Measurements from ENCODE around the gene STK17B.
A peak's percentile ranks its signal among the peaks of the same experiment; 100 is the strongest.

Gene STK17B

GRCh38 chr2:196153480-196153879 lies 17.9 kb downstream of the STK17B start:
- DNase-seq = no peak

- no peak for DNase-seq
Observed at GRCh38 chr2:196149948-196150347, 21.4 kb downstream of the STK17B start.

DNA sequence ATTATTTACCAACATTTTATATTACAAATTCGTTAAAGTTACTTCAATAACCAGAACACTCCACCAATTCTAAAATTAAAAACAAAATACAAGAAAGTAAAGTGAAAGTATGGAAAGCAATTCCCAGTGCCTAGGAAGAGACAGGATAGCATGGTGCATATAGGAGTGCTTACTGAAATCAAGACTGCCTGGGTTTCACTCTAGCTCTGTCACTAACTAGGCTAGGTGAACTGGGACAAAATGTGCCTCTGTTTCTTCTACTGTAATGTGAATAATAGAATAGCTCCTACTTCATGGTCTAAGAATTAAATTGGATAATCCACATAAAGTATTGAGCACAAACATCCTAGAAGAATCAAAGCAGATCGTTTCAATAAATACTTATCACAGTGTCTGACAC lies 22.6 kb downstream of the STK17B start:
- DNase-seq = no peak

DNA sequence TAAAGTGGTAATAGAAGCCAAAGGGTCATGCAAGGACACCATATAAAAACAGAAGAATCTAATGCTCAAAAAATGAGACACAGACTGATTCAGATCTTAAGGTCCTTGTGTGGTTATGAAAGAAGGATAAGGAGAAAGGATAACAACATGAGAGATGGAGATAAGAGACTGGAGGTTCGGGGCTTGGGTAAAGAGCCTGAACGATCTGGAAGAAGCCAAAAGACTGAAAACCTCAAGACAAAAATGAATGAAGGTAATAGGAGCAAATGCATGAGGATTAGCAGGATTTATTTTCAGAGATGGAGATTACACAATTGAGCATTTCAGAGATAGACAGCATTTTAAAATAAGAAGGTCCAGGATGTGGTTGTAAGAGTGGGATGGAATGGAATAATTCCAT lies 26.1 kb downstream of the STK17B start:
- no peak for DNase-seq

- DNase-seq = no peak
Observed at GRCh38 chr2:196144513-196145126, 26.8 kb downstream of the STK17B start.

DNA sequence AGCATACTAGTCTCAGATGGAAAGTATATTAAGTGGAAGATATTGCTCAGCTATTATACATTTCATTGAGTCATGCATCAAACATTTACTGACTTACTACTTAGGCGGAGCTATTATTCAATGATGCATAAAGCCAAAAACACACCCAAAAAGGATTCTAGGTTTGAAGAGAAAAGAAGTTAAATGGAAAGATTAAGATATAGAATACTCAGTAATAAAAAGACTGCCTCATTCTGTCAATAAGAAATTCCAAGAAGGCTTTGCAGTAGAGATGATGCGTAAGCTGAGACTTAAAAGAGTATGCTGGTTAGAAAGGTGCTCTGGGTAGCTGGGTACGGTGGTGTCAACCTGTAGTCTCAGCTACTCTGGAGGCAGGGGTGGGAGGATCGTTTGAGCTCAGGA lies 27.6 kb downstream of the STK17B start:
- DNase-seq = no peak

- DNase-seq = no peak
Observed at GRCh38 chr2:196142825-196143224, 28.6 kb downstream of the STK17B start.

GRCh38 chr2:196140213-196140612 lies 31.2 kb downstream of the STK17B start:
- no peak for DNase-seq

DNA sequence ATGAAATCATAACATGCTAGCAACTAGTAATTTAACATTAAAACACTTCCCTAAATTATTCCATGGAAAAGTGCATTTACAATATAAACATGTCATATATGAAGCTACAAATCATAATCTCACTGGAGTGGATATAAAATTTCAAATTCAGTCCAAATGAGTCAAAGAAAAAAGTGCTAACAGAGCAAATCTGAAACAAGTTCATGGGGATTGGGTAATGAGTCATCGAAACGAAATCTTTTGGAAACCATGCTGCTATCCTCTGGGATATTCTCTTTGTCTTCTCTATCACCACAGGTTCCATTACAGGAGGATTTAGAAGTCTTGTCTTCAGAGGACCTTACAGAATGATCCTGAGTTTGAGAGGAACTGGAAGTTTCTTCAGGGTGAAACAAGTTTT lies 34.1 kb downstream of the STK17B start:
- DNase-seq = no peak

GRCh38 chr2:196136151-196136550 lies 35.2 kb downstream of the STK17B start:
- DNase-seq = no peak

DNA sequence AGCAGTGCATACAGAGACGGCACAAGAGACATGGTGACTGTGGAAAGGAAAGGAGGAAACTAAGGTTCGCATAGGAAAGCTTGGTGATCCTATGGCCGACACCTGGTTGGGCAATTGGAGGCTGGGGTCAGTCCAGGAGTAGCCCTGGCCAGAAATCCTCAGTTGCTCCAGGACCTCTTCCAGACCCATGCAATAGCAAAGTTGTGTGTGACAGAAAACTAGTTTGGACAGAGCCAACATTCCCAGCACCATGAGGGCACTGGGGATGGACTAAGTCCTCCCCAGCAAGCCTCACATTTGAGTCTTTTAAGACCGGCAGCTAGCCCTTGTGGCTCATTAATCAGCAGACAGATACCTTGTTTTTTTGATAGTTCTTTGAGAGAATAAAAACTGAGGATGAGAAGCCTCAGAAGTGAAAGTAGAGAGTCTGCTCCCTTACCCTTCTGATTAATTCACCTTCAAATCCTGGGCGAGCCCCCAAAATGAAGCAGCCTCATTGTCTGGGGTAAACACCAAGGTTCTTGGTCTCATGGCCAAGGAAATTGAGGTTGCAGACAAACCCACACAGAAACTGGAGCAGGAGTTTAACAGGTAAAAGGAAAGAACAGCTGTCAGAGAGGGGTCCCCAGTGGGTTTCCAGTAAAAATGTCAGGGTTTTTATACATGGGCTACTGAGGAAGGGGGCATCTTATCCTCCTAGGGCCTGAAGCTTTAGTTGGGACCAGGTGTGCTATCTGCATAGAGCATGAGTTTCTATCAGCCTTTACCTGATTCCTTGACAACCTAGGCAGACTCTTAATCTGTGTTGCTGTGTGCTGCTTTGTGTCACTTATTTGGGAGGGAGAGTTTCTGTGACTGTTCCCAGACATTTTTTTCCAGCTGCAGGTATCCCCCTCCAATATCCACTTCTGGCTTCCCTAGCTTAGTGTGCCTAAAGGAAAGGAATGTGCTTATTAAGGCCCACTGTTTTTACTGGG lies 39.1 kb downstream of the STK17B start:
- peak; percentile 66 for DNase-seq

DNA sequence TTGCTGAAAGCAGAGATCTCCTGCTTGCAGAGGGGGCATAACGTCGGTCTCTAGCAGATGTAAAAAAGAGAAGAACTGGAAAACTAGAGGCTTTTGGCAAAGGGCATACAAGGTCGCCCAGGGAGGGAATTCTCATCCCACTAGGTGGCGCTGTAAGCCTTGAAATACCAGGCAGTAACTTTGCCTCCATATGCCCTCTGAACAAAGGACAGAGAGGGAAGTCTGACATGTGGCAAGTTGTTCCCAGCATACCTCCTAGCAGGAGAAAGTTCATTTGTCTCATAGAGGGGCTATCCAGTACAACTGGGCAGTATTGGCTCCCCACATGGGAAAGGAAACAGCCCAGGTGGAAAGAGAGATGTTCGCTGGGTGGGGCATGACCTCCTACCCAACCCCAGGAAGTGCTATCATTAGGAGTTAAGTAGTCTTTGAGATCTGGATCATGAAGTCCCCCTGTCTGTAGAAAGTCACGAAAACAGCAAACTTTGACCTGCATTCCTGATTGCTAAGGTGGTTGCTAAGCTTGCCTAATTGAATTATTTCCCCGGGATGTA lies 39.9 kb downstream of the STK17B start:
- DNase-seq = peak; percentile 79

DNA sequence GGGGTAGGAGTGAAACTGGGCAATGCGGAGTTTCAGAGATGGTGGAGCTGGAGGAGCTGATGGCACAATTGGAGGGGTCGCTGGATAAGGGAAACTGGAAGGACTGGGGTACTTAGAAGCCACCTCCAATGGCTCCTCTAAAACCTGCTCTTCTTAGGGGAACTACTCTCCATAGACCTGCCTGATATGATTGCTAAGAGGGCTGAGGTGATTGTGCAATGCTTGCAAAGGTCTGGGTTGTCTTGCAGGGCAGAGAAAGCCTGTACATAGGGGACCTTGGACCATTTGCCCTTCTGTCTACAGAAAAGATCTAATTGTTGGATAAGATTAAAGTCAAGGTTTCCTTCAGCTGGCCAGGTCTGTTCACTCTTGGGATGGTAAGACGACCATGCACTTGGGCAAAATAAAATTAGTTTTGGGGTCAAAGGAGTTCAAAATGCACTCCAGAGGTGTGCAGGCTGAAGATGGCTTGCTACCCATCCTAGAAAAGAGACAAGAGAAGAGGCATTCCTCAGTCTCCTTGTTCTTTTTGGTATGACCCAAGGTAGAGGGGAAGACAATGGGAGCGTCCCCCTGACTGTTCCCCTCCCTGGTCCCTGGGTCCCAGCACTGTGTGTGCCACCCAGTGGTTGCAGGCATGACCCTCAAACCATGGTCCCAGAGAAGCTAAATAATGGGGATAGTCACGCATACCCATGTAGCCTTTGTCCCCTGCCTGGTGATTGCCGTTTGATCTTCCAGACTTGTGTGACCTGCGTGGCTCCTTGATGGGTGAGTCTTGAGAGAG lies 41.1 kb downstream of the STK17B start:
- DNase-seq = no peak

DNA sequence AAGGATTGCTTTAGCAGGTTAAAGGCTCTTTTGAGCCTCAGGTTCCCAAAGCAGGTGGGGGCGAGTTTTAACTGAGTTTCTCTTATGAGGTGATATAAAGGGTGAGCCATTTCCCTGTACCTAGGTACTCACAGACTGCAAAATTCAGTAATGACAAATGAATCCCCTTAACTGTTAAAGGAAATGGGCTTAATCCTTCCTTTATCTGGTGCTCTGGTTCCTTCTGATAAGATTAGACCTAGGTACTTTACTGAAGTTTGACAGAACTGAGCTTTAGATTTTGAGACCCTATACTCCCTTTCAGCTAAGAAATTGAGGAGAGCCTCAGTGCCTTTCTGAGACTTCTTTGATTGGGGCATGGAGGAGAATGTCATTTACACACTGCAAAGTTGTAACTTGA lies 42.6 kb downstream of the STK17B start:
- DNase-seq = no peak

- DNase-seq = no peak
Observed at GRCh38 chr2:196125596-196125995, 45.8 kb downstream of the STK17B start.

- no peak for DNase-seq
Observed at GRCh38 chr2:196123679-196124373, 47.6 kb downstream of the STK17B start.

DNA sequence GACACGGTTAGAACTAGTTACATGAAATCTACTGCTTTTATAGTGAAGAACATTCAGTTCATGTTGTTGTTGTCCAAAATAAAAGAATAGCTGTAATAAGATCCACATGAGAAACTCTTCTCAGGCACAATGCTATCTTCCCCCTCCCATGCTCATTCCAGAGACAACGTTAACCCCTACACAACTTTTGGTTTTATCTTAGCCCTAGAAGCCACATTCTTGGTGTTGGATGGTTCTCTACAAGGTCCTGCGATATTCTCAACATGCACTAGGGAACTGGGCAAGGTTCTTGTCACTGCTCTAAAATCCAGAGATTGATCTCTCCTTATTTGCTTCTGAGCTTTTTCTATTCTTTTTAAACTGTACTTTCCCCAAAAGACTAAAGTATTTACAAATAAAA lies 51.5 kb downstream of the STK17B start:
- no peak for DNase-seq

DNA sequence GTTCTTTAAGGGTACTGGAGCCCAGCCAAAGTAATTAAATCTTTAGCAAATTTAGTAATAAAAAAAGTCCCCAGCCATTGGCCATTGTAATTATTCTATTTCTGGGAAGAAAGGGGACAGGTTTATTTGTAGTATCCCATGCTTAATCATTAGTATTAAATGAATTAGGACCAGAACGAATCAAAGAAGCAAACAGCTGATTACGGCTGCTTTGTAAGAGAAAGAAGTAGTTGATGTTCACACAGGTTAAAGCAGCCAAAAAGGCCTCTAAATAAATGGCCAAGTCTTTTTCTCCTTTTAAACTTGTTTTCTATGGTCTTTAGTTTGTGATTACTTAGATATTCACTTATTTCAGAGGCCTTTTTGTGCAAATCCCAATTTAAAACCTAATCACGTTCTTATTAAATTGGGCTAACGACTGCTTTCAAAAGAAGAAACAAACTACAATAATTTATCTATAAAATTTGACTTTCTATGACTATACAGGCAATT lies 54.1 kb downstream of the STK17B start:
- no peak for DNase-seq

GRCh38 chr2:196113061-196113974 lies 58.1 kb downstream of the STK17B start:
- no peak for DNase-seq

- no peak for DNase-seq
Observed at GRCh38 chr2:196112418-196113034, 58.9 kb downstream of the STK17B start.

DNA sequence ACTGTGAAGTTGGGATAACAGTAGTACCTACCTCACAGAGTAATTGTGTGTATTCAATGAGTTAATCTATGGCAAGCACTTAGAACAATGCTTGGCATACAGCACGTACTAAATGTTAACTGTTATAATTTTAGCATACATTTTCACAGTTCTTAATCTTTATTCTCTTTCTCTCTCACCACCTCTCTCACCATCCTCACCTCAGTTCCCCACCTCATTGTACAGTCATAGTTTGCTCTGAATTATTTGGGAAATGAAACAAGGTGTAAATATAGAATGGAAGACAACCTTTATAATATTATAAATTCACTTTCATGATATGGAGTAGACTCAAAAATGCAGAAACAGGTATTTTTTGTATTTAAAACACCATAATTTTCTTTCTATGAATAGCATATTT lies 62.8 kb downstream of the STK17B start:
- no peak for DNase-seq

Data from CD4-positive, alpha-beta T cell treated with Interleukin-10 for 1 hour (primary cell).